WTC11 (cell line): ENCODE data around the gene KIN. TPM values are rescaled to one million over a fixed set of nuclear protein-coding genes. Genes with fewer than 3 reads are reported as not detected.

ENCODE experiments used
- ATAC-seq: fragments of 200-7000 bp; cut with Tn5 transposase; 2 replicates; pipeline ENCODE4 v1.10.0; 2021; ENCODE audit warnings: mild to moderate bottlenecking, moderate library complexity
- CTCF ChIA-PET: fragments of 300-600 bp; sonication (Branson Sonifier 250); formaldehyde crosslinking; loops from one replicate; lab custom pipeline; 2021; ENCODE audit warnings: antibody characterized with exemption; lab: Charles Lee
- POLR2A ChIA-PET: fragments of 350-600 bp; sonication (Branson Sonifier 250); formaldehyde crosslinking; loops from one replicate; lab custom pipeline; 2021; ENCODE audit warnings: antibody characterized with exemption; lab: Charles Lee
- DNase-seq: peaks from one replicate; pipeline ENCODE4 v3.0.0; 2021; ENCODE audit warnings: low spot score
- H3K27ac Mint-ChIP-seq: 2 replicates; pipeline ENCODE4 v1.8.0; 2021; ENCODE audit warnings: mixed read lengths
- H3K27me3 Mint-ChIP-seq: 2 replicates; pipeline ENCODE4 v1.8.0; 2021; ENCODE audit warnings: low read depth, mild to moderate bottlenecking, moderate library complexity, mixed read lengths
- H3K36me3 Mint-ChIP-seq: 2 replicates; pipeline ENCODE4 v1.8.0; 2021; ENCODE audit warnings: mixed read lengths
- H3K4me1 Mint-ChIP-seq: 2 replicates; pipeline ENCODE4 v1.8.0; 2022; ENCODE audit warnings: mixed read lengths
- H3K4me3 Mint-ChIP-seq: 2 replicates; pipeline ENCODE4 v1.8.0; 2021; ENCODE audit warnings: mild to moderate bottlenecking, moderate library complexity, mixed read lengths
- H3K9me3 Mint-ChIP-seq: 2 replicates; pipeline ENCODE4 v1.8.0; 2021; ENCODE audit warnings: mixed read lengths
- CREM ChIP-seq: sonication (generic); formaldehyde crosslinking; IDR thresholded peaks from 2 replicates; pipeline ENCODE4 v1.8.1; 2022; ENCODE audit warnings: mild to moderate bottlenecking, missing genetic modification reagents, moderate library complexity
- ERG ChIP-seq: fragments of 250-450 bp; sonication (Bioruptor Pico); IDR thresholded peaks from 2 replicates; pipeline ENCODE4 v1.8.0; 2021; ENCODE audit warnings: mild to moderate bottlenecking
- FOXK1 ChIP-seq: sonication (generic); formaldehyde crosslinking; IDR thresholded peaks from 2 replicates; pipeline ENCODE4 v1.8.0; 2022; ENCODE audit warnings: mild to moderate bottlenecking, moderate library complexity, missing genetic modification reagents
- GABPB1 ChIP-seq: sonication (generic); formaldehyde crosslinking; IDR thresholded peaks from 2 replicates; pipeline ENCODE4 v1.8.1; 2023; ENCODE audit warnings: mild to moderate bottlenecking, missing genetic modification reagents
- IRF1 ChIP-seq: sonication (generic); formaldehyde crosslinking; IDR thresholded peaks from 2 replicates; pipeline ENCODE4 v1.8.0; 2023; ENCODE audit warnings: missing genetic modification reagents
- IRF2 ChIP-seq: sonication (generic); formaldehyde crosslinking; IDR thresholded peaks from 2 replicates; pipeline ENCODE4 v1.8.0; 2022; ENCODE audit warnings: low read depth, missing genetic modification reagents, borderline replicate concordance
- MXD4 ChIP-seq: fragments of 250-450 bp; sonication (Bioruptor Pico); IDR thresholded peaks from 2 replicates; pipeline ENCODE4 v1.8.0; 2021; ENCODE audit warnings: mild to moderate bottlenecking, moderate library complexity, borderline replicate concordance
- NFE2L1 ChIP-seq: sonication (generic); formaldehyde crosslinking; IDR thresholded peaks from 2 replicates; pipeline ENCODE4 v1.8.1; 2023; ENCODE audit warnings: missing genetic modification reagents
- NFYB ChIP-seq: sonication (generic); formaldehyde crosslinking; conservative IDR thresholded peaks from 2 replicates; pipeline ENCODE4 v1.8.0; 2022; ENCODE audit warnings: low read depth, missing genetic modification reagents
- RELA ChIP-seq: sonication (generic); formaldehyde crosslinking; IDR thresholded peaks from 2 replicates; pipeline ENCODE4 v1.8.1; 2022; ENCODE audit warnings: missing genetic modification reagents, mild to moderate bottlenecking, borderline replicate concordance
- TEAD1 ChIP-seq: sonication (generic); formaldehyde crosslinking; IDR thresholded peaks from 2 replicates; pipeline ENCODE4 v1.8.0; 2022; ENCODE audit warnings: mild to moderate bottlenecking, missing genetic modification reagents
- TP53 ChIP-seq: sonication (generic); formaldehyde crosslinking; IDR thresholded peaks from 2 replicates; pipeline ENCODE4 v1.8.1; 2023; ENCODE audit warnings: mild to moderate bottlenecking, missing genetic modification reagents
- ZNF121 ChIP-seq: sonication (generic); formaldehyde crosslinking; IDR thresholded peaks from 2 replicates; pipeline ENCODE4 v1.8.0; 2023; ENCODE audit warnings: missing genetic modification reagents
- ZNF425 ChIP-seq: fragments of 250-450 bp; sonication (Bioruptor Pico); conservative IDR thresholded peaks from 2 replicates; pipeline ENCODE4 v1.9.0; 2021; ENCODE audit warnings: mild to moderate bottlenecking
- total RNA-seq: library from RNA; stranded (reverse); gene quantifications from 3 replicates; pipeline ENCODE4 v1.2.3, GENCODE V29; 2021
- TF ChIP-seq, protein P1 (sequence below): sonication (generic); formaldehyde crosslinking; IDR thresholded peaks from 2 replicates; pipeline ENCODE4 v1.8.0; 2022; ENCODE audit warnings: mild to moderate bottlenecking, missing genetic modification reagents
- TF ChIP-seq, protein P2 (sequence below): sonication (generic); formaldehyde crosslinking; IDR thresholded peaks from 2 replicates; pipeline ENCODE4 v1.8.1; 2023; ENCODE audit warnings: mild to moderate bottlenecking, missing genetic modification reagents, moderate library complexity
- TF ChIP-seq, protein P3 (sequence below): sonication (generic); formaldehyde crosslinking; IDR thresholded peaks from 2 replicates; pipeline ENCODE4 v1.8.0; 2023; ENCODE audit warnings: missing genetic modification reagents, mild to moderate bottlenecking, borderline replicate concordance

The KIN gene
- total RNA-seq, 1 experiment from 2014 or later = 13.1 TPM

DNA sequence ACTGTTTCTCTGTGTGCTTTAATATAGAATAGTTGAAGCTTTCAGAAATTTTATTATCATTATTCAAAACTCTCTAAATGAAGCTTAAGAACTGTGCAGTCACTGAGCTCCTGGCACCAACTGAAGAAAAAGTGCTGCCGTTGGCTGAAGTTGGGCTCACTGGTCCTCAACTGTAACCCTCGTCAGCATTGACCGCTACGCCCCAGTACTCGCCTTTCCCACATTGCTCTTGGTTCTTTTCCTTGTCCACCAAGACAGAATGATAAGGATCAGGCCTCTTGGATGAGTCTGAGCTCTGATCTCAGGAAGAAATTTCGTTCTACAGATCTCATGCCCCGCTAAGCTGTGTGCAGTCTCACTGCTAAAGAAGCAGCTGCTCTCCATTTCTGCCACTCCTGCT lies 22.6 kb upstream of the KIN start (continued):
- TF ChIP-seq TP53 (CRISPR knock-in tag) = no peak

GRCh38 chr10:7808686-7809267 lies 21.0 kb upstream of the KIN start:
- H3K27me3 Mint-ChIP-seq = peaks cover 4% of the 10 kb centered on the region; the same call in 1 of the 2 replicates
- TF ChIP-seq ZNF121 (peak; percentile 65; the same call in 1 of the 2 replicates), CREM (CRISPR knock-in tag) (no peak)
- H3K4me1 Mint-ChIP-seq = peaks cover 17% of the 10 kb centered on the region
- POLR2A ChIA-PET = interaction anchor here (1.1 to 1.7 kb wide), 2 partner anchors 9 to 21 kb away, joined by 3 to 4 read pairs; partner anchors contain the start of genes ATP5F1C, KIN and TAF3
- H3K4me3 Mint-ChIP-seq = no peak overlapping the region
- no peaks in the 10 kb centered on the region for H3K9me3 Mint-ChIP-seq
- ATAC-seq (no peak), DNase-seq (no peak)
- CTCF ChIA-PET = interaction anchor here (0.9 kb wide), 1 partner anchor 9 kb away, joined by 6 read pairs; the partner anchor contains the start of gene TAF3
- no peak overlapping the region for H3K27ac Mint-ChIP-seq
- peaks cover 33% of the 10 kb centered on the region for H3K36me3 Mint-ChIP-seq

GRCh38 chr10:7804741-7805140 lies 16.9 kb upstream of the KIN start:
- ChIA-PET POLR2A (no interaction called here), CTCF (no interaction called here)
- DNase-seq = no peak
- Mint-ChIP-seq H3K9me3 (no peaks in the 10 kb centered on the region), H3K4me1 (no peaks in the 10 kb centered on the region), H3K27ac (no peak overlapping the region), H3K27me3 (no peaks in the 10 kb centered on the region), H3K4me3 (no peak overlapping the region), H3K36me3 (peaks cover 67% of the 10 kb centered on the region)
- no peak for ATAC-seq
- TF ChIP-seq IRF2 = no peak
- TF ChIP-seq FOXK1 = no peak
- TF ChIP-seq, protein P1, sequence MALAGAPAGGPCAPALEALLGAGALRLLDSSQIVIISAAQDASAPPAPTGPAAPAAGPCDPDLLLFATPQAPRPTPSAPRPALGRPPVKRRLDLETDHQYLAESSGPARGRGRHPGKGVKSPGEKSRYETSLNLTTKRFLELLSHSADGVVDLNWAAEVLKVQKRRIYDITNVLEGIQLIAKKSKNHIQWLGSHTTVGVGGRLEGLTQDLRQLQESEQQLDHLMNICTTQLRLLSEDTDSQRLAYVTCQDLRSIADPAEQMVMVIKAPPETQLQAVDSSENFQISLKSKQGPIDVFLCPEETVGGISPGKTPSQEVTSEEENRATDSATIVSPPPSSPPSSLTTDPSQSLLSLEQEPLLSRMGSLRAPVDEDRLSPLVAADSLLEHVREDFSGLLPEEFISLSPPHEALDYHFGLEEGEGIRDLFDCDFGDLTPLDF (CRISPR knock-in tag) = no peak

- Mint-ChIP-seq H3K4me1 (no peaks in the 10 kb centered on the region), H3K27me3 (no peaks in the 10 kb centered on the region), H3K9me3 (no peaks in the 10 kb centered on the region), H3K27ac (no peak overlapping the region), H3K4me3 (no peak overlapping the region), H3K36me3 (peaks cover 73% of the 10 kb centered on the region)
- ATAC-seq (no peak), DNase-seq (no peak)
- ChIA-PET CTCF (no interaction called here), POLR2A (no interaction called here)
- TF ChIP-seq ZNF121 (no peak), TEAD1 (CRISPR knock-in tag) (no peak), CREM (CRISPR knock-in tag) (no peak), NFE2L1 (CRISPR knock-in tag) (no peak), IRF1 (CRISPR knock-in tag) (no peak), ZNF425 (CRISPR knock-in tag) (no peak), NFYB (no peak), GABPB1 (no peak), MXD4 (CRISPR knock-in tag) (no peak), RELA (no peak), ERG (CRISPR knock-in tag) (no peak)
- TF ChIP-seq, protein P2, sequence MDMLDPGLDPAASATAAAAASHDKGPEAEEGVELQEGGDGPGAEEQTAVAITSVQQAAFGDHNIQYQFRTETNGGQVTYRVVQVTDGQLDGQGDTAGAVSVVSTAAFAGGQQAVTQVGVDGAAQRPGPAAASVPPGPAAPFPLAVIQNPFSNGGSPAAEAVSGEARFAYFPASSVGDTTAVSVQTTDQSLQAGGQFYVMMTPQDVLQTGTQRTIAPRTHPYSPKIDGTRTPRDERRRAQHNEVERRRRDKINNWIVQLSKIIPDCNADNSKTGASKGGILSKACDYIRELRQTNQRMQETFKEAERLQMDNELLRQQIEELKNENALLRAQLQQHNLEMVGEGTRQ (CRISPR knock-in tag) = no peak
- TF ChIP-seq, protein P3, sequence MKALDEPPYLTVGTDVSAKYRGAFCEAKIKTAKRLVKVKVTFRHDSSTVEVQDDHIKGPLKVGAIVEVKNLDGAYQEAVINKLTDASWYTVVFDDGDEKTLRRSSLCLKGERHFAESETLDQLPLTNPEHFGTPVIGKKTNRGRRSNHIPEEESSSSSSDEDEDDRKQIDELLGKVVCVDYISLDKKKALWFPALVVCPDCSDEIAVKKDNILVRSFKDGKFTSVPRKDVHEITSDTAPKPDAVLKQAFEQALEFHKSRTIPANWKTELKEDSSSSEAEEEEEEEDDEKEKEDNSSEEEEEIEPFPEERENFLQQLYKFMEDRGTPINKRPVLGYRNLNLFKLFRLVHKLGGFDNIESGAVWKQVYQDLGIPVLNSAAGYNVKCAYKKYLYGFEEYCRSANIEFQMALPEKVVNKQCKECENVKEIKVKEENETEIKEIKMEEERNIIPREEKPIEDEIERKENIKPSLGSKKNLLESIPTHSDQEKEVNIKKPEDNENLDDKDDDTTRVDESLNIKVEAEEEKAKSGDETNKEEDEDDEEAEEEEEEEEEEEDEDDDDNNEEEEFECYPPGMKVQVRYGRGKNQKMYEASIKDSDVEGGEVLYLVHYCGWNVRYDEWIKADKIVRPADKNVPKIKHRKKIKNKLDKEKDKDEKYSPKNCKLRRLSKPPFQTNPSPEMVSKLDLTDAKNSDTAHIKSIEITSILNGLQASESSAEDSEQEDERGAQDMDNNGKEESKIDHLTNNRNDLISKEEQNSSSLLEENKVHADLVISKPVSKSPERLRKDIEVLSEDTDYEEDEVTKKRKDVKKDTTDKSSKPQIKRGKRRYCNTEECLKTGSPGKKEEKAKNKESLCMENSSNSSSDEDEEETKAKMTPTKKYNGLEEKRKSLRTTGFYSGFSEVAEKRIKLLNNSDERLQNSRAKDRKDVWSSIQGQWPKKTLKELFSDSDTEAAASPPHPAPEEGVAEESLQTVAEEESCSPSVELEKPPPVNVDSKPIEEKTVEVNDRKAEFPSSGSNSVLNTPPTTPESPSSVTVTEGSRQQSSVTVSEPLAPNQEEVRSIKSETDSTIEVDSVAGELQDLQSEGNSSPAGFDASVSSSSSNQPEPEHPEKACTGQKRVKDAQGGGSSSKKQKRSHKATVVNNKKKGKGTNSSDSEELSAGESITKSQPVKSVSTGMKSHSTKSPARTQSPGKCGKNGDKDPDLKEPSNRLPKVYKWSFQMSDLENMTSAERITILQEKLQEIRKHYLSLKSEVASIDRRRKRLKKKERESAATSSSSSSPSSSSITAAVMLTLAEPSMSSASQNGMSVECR (CRISPR knock-in tag) = no peak
Measured at GRCh38 chr10:7804216-7804615, 16.4 kb upstream of the KIN start.
